ENCODE data around the gene ARHGAP24. TPM values are rescaled to one million over a fixed set of nuclear protein-coding genes. Genes with fewer than 3 reads are reported as not detected.
A peak's percentile ranks its signal among the peaks of the same experiment; 100 is the strongest.

ARHGAP24 gene
- total RNA-seq, 1 experiment from 2014 or later: 1.3 TPM

GRCh38 chr4:85474356-85474755 is 594 bp upstream of the ARHGAP24 start (continued):
- TF ChIP-seq CTCF (IDR thresholded peaks at IDR 0.05 in 2 of 3, conservative IDR thresholded peaks at IDR 0.05 in 1 of 3; ENCODE audit: borderline replicate concordance in 1 of 3, insufficient read depth in 1 of 3, low read depth in 2 of 3, low read length in 2 of 3): no peak
- TF ChIP-seq TCF7L2 (IDR thresholded peaks at IDR 0.05; ENCODE audit: borderline replicate concordance, extremely low read depth, insufficient read depth, insufficient read length): no peak
- TF ChIP-seq REST (IDR thresholded peaks at IDR 0.05; ENCODE audit: low read depth): no peak
- TF ChIP-seq RAD21 (IDR thresholded peaks at IDR 0.05; ENCODE audit: low read depth): no peak
- TF ChIP-seq EZH2phosphoT487 (IDR thresholded peaks at IDR 0.05; ENCODE audit: borderline replicate concordance): no peak

- ChIA-PET POLR2A (interaction anchor here (0.6 to 1.5 kb wide), 4 partner anchors 9 to 430 kb away, joined by 3 to 7 read pairs (median 4); no protein-coding TSS in a partner anchor), CTCF (interaction anchor here (1.2 to 1.8 kb wide), 4 partner anchors 14 to 321 kb away, joined by 3 to 7 read pairs (median 3); no protein-coding TSS in a partner anchor), RAD21 (ENCODE audit: low non-redundant PET in 1 of 2, low total read pairs in 2 of 2, uncharacterized antibody in 2 of 2, unreplicated experiment in 2 of 2) (no interaction called here)
- Histone ChIP-seq H4K20me1 (ENCODE audit: insufficient read depth) (no peaks in the 10 kb centered on the region), H3K9me3 (ENCODE audit: control insufficient read depth in 1 of 2, insufficient read depth in 1 of 2, low read depth in 1 of 2, low read length in 2 of 2) (no peaks in the 10 kb centered on the region), H2AFZ (ENCODE audit: low read depth, low read length, poor library complexity, severe bottlenecking) (peak overlapping the region; percentile 76), H3K4me3 (replicated peaks in 1 of 2; ENCODE audit: low read depth in 1 of 2, low read length in 2 of 2) (peak overlapping the region; percentile 59 to 85), H3K27me3 (ENCODE audit: insufficient read depth, low read length) (no peaks in the 10 kb centered on the region), H3K36me3 (ENCODE audit: control insufficient read depth in 1 of 2, insufficient read depth in 2 of 2, low read length in 2 of 2) (no peaks in the 10 kb centered on the region), H3K4me2 (ENCODE audit: low read length) (peak overlapping the region; percentile 99), H3K79me2 (ENCODE audit: insufficient read depth, low read length) (no peaks in the 10 kb centered on the region), H3K4me1 (ENCODE audit: control insufficient read depth in 1 of 2, insufficient read depth in 2 of 2, low read length in 2 of 2) (peaks cover 2 to 6% of the 10 kb centered on the region in 2 experiments; a peak in 3 of 4 replicates), H3K27ac (ENCODE audit: low read depth, low read length) (no peak overlapping the region), H3K9me2 (ENCODE audit: insufficient read depth) (no peaks in the 10 kb centered on the region), H3K9ac (ENCODE audit: low read length) (no peak overlapping the region)
- no peak for TF ChIP-seq SIN3A (IDR thresholded peaks at IDR 0.05; ENCODE audit: low read depth)
- TF ChIP-seq EGR1 (IDR thresholded peaks at IDR 0.05; ENCODE audit: low read depth): no peak
- TF ChIP-seq ZFX (IDR thresholded peaks at IDR 0.05): no peak
- no peak for TF ChIP-seq YY1 (IDR thresholded peaks at IDR 0.05; ENCODE audit: extremely low read depth, insufficient replicate concordance, low read depth, low read length)
- TF ChIP-seq POLR2AphosphoS5 (IDR thresholded peaks at IDR 0.05; ENCODE audit: low read depth, low read length): no peak
- no peak for TF ChIP-seq MAX (IDR thresholded peaks at IDR 0.05)
- TF ChIP-seq CEBPB (IDR thresholded peaks at IDR 0.05; ENCODE audit: low read depth): no peak
- no peak for TF ChIP-seq CBX3 (IDR thresholded peaks at IDR 0.05; ENCODE audit: low read depth)
- no peak for TF ChIP-seq EZH2 (IDR thresholded peaks at IDR 0.05)
- DNase-seq (ENCODE audit: low read depth, low spot score) (no peak), ATAC-seq (no peak)
- intact Hi-C loops (cut with micrococcal nuclease): loop anchor here (10.0 kb wide), 1 partner anchor 269 kb away; no protein-coding TSS in a partner anchor
- no TSS peak for BruUV-seq (replicated peaks)
Observed at GRCh38 chr4:85475631-85476233, 782 bp downstream of the ARHGAP24 start.
